Measurements from ENCODE around the gene SSTR4.

DNA sequence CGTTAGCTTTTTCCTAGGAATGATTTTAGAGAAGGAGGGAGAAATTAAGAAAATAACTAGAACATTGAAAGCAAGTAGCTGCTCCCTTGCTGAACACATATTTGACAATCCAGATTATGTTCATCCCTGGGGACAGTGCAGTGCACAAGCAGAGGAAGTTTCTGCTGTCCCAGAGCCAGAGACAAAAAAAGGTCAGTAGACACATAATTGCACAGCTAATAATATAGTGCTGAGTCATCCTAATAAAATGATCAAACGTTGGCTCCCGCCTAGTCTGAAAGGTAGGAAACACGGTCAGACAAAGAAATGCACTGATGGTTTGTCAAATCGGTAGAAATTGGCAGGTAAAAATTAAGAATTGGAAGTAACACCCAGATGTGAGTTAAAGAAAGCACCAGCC lies 21.7 kb upstream of the SSTR4 start:
- TF ChIP-seq GATA3 (IDR thresholded peaks at IDR 0.05; ENCODE audit: borderline replicate concordance) (no peak), USF2 (IDR thresholded peaks at IDR 0.05) (no peak), SREBF2 (IDR thresholded peaks at IDR 0.05) (no peak), RFX5 (IDR thresholded peaks at IDR 0.05) (no peak), RARB (CRISPR knock-in tag; IDR thresholded peaks at IDR 0.05) (no peak), JUN (IDR thresholded peaks at IDR 0.05) (0 out of 5 replicates have a peak, but pooled peaks of 1 of the 2 experiments have one; percentile 40), POLR2A (IDR thresholded peaks at IDR 0.05; ENCODE audit: low read length) (no peak)
- TF ChIP-seq, protein P1, sequence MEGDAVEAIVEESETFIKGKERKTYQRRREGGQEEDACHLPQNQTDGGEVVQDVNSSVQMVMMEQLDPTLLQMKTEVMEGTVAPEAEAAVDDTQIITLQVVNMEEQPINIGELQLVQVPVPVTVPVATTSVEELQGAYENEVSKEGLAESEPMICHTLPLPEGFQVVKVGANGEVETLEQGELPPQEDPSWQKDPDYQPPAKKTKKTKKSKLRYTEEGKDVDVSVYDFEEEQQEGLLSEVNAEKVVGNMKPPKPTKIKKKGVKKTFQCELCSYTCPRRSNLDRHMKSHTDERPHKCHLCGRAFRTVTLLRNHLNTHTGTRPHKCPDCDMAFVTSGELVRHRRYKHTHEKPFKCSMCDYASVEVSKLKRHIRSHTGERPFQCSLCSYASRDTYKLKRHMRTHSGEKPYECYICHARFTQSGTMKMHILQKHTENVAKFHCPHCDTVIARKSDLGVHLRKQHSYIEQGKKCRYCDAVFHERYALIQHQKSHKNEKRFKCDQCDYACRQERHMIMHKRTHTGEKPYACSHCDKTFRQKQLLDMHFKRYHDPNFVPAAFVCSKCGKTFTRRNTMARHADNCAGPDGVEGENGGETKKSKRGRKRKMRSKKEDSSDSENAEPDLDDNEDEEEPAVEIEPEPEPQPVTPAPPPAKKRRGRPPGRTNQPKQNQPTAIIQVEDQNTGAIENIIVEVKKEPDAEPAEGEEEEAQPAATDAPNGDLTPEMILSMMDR (IDR thresholded peaks at IDR 0.05) = no peak
